VCaP (cell line): Measurements from ENCODE around the gene PHF24.
"Not testable (repeated sequence)": the region's sequence is repeated elsewhere in the genome, so short reads cannot be mapped to it uniquely, and the experiment has no call there.

Experiments
- H3K27ac ChIP-seq: fragments of 450-650 bp; 2 replicates; pipeline ENCODE4 v1.5.1; 2017
- CTCF ChIP-seq: fragments of 450-650 bp; conservative IDR thresholded peaks from 2 replicates; pipeline ENCODE4 v1.5.1; 2017; ENCODE audit warnings: mild to moderate bottlenecking, moderate library complexity

Gene PHF24

DNA sequence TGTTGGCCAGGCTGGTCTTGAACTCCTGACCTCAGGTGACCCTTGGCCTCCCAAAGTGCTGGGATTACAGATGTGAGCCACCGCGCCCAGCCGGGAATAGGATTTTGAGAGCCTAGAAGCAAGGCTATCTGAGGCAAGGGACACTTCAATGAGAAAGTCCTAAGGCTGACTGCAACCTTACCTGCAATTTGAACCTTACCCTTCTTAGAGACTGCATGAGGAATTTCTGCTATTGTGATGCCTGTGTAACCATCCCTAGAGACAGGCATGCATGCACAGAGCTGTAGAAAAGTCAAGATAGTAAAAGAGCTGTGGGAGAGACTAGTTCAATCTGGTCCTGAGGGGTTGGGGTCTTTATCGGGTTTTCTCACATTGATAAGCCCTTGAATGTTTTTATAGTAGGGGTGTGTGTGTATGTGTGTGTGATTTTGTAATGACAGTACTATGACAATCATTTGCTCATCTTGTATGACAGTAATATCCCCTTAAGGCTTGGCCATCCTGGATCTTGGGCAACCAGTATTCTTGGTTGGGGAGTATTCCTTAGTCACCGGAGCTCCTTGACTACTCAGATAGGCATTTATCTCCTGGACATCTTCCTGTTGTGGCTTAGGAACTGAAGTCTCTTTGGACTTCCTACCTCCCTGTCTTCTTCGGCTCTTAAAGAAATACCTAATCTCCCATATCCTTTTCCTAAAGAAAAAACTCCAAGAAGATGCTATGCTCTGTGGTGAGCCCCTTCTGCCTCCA is 42.6 kb downstream of the PHF24 start:
- no peak overlapping the region for H3K27ac ChIP-seq
- TF ChIP-seq CTCF: no peak

DNA sequence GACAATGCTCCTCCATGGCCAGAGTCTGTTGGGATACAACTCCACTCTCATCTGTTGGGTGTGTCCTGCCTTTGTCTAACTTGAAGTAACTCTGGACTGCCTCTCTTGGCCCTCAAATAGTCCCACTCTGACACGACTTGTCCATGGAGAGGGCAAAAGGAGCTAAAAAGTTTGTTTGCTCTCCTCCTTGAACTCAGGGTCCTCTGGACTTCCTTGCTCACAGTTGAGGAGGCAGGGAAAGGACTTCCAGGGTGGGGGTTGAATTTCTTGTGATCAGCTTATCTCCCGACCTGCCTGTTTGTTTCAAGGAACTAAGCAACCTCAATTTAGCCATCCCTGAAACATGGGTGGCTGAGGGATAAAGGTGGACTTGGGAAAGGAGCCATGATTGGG is 43.2 kb downstream of the PHF24 start:
- H3K27ac ChIP-seq: no peak overlapping the region
- TF ChIP-seq CTCF: no peak

GRCh38 chr9:35001803-35002502 is 43.9 kb downstream of the PHF24 start:
- no peak for TF ChIP-seq CTCF
- H3K27ac ChIP-seq: no peak overlapping the region

- no peak for TF ChIP-seq CTCF
- no peak overlapping the region for H3K27ac ChIP-seq
Observed at GRCh38 chr9:35002623-35003022, 44.5 kb downstream of the PHF24 start.

GRCh38 chr9:35004299-35004698 is 46.2 kb downstream of the PHF24 start:
- H3K27ac ChIP-seq: not testable (repeated sequence)

DNA sequence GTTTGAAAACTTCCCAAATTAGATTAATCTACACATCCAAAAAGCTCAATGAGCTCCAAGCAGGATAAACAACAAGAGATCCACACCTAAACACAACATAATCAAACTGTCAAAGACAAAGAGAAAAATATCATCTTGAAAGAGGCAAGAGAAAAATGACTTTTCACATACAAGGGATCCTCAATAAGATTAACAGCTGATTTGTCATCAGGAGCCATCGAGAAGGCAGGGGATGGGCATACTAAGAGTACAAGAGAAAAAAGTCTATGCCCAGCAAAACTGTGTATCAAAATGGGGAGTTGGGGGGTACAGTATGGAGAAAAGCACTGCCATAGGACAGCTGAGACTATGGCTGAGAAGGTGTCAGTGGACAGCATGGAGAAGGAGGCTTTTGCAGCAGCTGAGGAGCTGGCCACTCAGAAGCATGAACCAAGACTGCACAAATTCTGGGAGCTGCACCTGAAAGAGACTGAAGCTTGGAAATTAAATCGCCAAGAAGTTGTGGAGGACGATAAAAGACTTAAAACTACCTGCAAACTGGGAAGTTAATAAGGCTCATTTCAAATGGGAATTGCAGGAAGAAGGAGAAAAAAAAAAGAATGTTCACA is 52.4 kb downstream of the PHF24 start:
- no peak for TF ChIP-seq CTCF
- H3K27ac ChIP-seq: no peak overlapping the region

GRCh38 chr9:35014517-35014916 is 56.4 kb downstream of the PHF24 start:
- no peak for TF ChIP-seq CTCF
- H3K27ac ChIP-seq: no peak overlapping the region

GRCh38 chr9:35023443-35023842 is 65.4 kb downstream of the PHF24 start:
- not testable (repeated sequence) for H3K27ac ChIP-seq
